HCT116 (cell line): ENCODE results near the gene TNFRSF8. TPM values are rescaled to one million over a fixed set of nuclear protein-coding genes. Genes with fewer than 3 reads are reported as not detected.

Source experiments
- ATAC-seq: fragments of 200-7000 bp; cut with Tn5 transposase; 2 replicates; pipeline ENCODE4 v1.9.1; 2020; ENCODE audit warnings: mild to moderate bottlenecking, moderate library complexity
- BruUV-seq: library from RNA; stranded (reverse); fragments of 400-500 nt; replicated peaks from 2 replicates; lab custom pipeline; 2021; lab: Mats Ljungman, UMichigan
- CTCF ChIA-PET: fragments of 300-600 bp; sonication (Branson Sonifier 250); formaldehyde crosslinking; loops from one replicate; lab custom pipeline; 2021; ENCODE audit warnings: antibody characterized with exemption; lab: Charles Lee
- POLR2A ChIA-PET: fragments of 300-600, 350-600 bp; sonication (Branson Sonifier 250); formaldehyde crosslinking; loops from one replicate; lab custom pipeline; 2021; ENCODE audit warnings: antibody characterized with exemption; lab: Charles Lee
- RAD21 ChIA-PET, 2 experiments: fragments of 300-600 bp; sonication (Branson Sonifier 250); formaldehyde crosslinking; loops; one replicate each; lab custom pipeline; 2023; ENCODE audit warnings: low total read pairs in 2 of 2; ENCODE audit not compliant: uncharacterized antibody in 2 of 2, unreplicated experiment in 2 of 2, low non-redundant PET in 1 of 2; lab: Charles Lee
- DNase-seq: peaks from one replicate; pipeline ENCODE4 v3.0.0-alpha.2; 2010; ENCODE audit warnings: low read depth, low spot score
- H2AFZ ChIP-seq: fragments of 200-600 bp; shearing (Covaris generic), sonication (generic); 2 replicates; pipeline ENCODE4 v1.6.1; 2017; ENCODE audit warnings: low read depth, mixed run types, mixed read lengths, antibody characterized with exemption, low read length; ENCODE audit not compliant: poor library complexity, severe bottlenecking
- H3K27ac ChIP-seq: 2 replicates; pipeline ENCODE4 v1.5.1; 2012; ENCODE audit warnings: low read depth, low read length
- H3K27me3 ChIP-seq: fragments of 200-600 bp; sonication (generic); 2 replicates; pipeline ENCODE4 v1.6.1; 2016; ENCODE audit warnings: mixed run types, low read length, mixed read lengths; ENCODE audit not compliant: insufficient read depth
- H3K36me3 ChIP-seq, 2 experiments: fragments of 200-500 bp in 1 of 2; fragments of 200-600 bp in 1 of 2; sonication (Bioruptor generic) in 1 of 2; sonication (generic) in 1 of 2; 2 replicates each; pipeline versions ENCODE4 v1.5.1 to v1.6.1; 2014 to 2016; ENCODE audit warnings: low read length in 2 of 2, inconsistent platforms in 1 of 2, mixed read lengths in 1 of 2, mixed run types in 1 of 2; ENCODE audit not compliant: insufficient read depth in 2 of 2, control insufficient read depth in 1 of 2
- H3K4me1 ChIP-seq, 2 experiments: fragments of 200-600 bp in 1 of 2; sonication (generic) in 1 of 2; 2 replicates each; pipeline versions ENCODE4 v1.5.1 to v1.6.1; 2012 to 2017; ENCODE audit warnings: low read length in 2 of 2, inconsistent platforms in 1 of 2, mild to moderate bottlenecking in 1 of 2, mixed read lengths in 1 of 2, mixed run types in 1 of 2, moderate library complexity in 1 of 2; ENCODE audit not compliant: insufficient read depth in 2 of 2, control insufficient read depth in 1 of 2
- H3K4me2 ChIP-seq: fragments of 200-600 bp; sonication (generic); 2 replicates; pipeline ENCODE4 v1.6.1; 2017; ENCODE audit warnings: mixed run types, low read length, mixed read lengths
- H3K4me3 ChIP-seq, 2 experiments: fragments of 200-600 bp in 1 of 2; sonication (generic) in 1 of 2; replicated peaks in 1 of 2; 2 replicates each; pipeline ENCODE4 v1.5.1; 2011 to 2016; ENCODE audit warnings: low read length in 2 of 2, control low read depth in 1 of 2, low read depth in 1 of 2, mild to moderate bottlenecking in 1 of 2, mixed read lengths in 1 of 2, mixed run types in 1 of 2
- H3K79me2 ChIP-seq: fragments of 200-600 bp; sonication (generic); 2 replicates; pipeline ENCODE4 v1.6.1; 2017; ENCODE audit warnings: mild to moderate bottlenecking, mixed run types, low read length, moderate library complexity, mixed read lengths; ENCODE audit not compliant: insufficient read depth
- H3K9ac ChIP-seq: fragments of 200-600 bp; sonication (generic); 2 replicates; pipeline ENCODE4 v1.6.1; 2016; ENCODE audit warnings: low read length, mixed read lengths
- H3K9me2 ChIP-seq: fragments of 200-600 bp; sonication (generic), shearing (Covaris generic); 2 replicates; pipeline ENCODE4 v1.6.1; 2017; ENCODE audit warnings: mixed run types, mild to moderate bottlenecking, moderate library complexity; ENCODE audit not compliant: insufficient read depth
- H3K9me3 ChIP-seq, 2 experiments: fragments of 200-500 bp in 1 of 2; fragments of 200-600 bp in 1 of 2; sonication (Bioruptor generic) in 1 of 2; sonication (generic) in 1 of 2; 2 replicates each; pipeline ENCODE4 v1.6.1; 2014 to 2017; ENCODE audit warnings: low read length in 2 of 2, mixed read lengths in 2 of 2, inconsistent platforms in 1 of 2, low read depth in 1 of 2, mild to moderate bottlenecking in 1 of 2, mixed run types in 1 of 2, moderate library complexity in 1 of 2; ENCODE audit not compliant: control insufficient read depth in 1 of 2, insufficient read depth in 1 of 2
- H4K20me1 ChIP-seq: fragments of 200-600 bp; sonication (generic), shearing (Covaris generic); 2 replicates; pipeline ENCODE4 v1.6.1; 2017; ENCODE audit warnings: mixed run types, mild to moderate bottlenecking, moderate library complexity; ENCODE audit not compliant: insufficient read depth
- CBX3 ChIP-seq: IDR thresholded peaks from 2 replicates; pipeline ENCODE4 v1.6.1; 2012; ENCODE audit warnings: low read depth
- CTCF ChIP-seq, 3 experiments: fragments of 200-600 bp in 1 of 3; sonication (generic) in 1 of 3; IDR thresholded peaks in 2 of 3; conservative IDR thresholded peaks in 1 of 3; 2 replicates each; pipeline ENCODE4 v1.5.1; 2012 to 2017; ENCODE audit warnings: low read depth in 2 of 3, low read length in 2 of 3, antibody characterized with exemption in 1 of 3, borderline replicate concordance in 1 of 3, control low read depth in 1 of 3, mild to moderate bottlenecking in 1 of 3, mixed read lengths in 1 of 3, mixed run types in 1 of 3, moderate library complexity in 1 of 3; ENCODE audit not compliant: insufficient read depth in 1 of 3
- EZH2phosphoT487 ChIP-seq: fragments of 200-600 bp; IDR thresholded peaks from 2 replicates; pipeline ENCODE4 v1.6.1; 2018; ENCODE audit warnings: antibody characterized with exemption, borderline replicate concordance
- POLR2A ChIP-seq: IDR thresholded peaks from 2 replicates; pipeline ENCODE4 v1.7.0; 2011; ENCODE audit warnings: borderline replicate concordance; ENCODE audit not compliant: insufficient read depth, insufficient read length; ENCODE audit errors: extremely low read depth
- SIN3A ChIP-seq: IDR thresholded peaks from 2 replicates; pipeline ENCODE4 v1.6.1; 2012; ENCODE audit warnings: low read depth
- SP1 ChIP-seq: IDR thresholded peaks from 2 replicates; pipeline ENCODE4 v1.6.1; 2012; ENCODE audit warnings: low read depth
- TCF7L2 ChIP-seq: IDR thresholded peaks from 2 replicates; pipeline ENCODE4 v1.7.0; 2011; ENCODE audit warnings: borderline replicate concordance, inconsistent platforms; ENCODE audit not compliant: insufficient read depth, insufficient read length; ENCODE audit errors: extremely low read depth
- YY1 ChIP-seq: IDR thresholded peaks from 2 replicates; pipeline ENCODE4 v1.6.1; 2011; ENCODE audit warnings: low read length, low read depth, moderate library complexity, mild to moderate bottlenecking; ENCODE audit not compliant: insufficient replicate concordance; ENCODE audit errors: extremely low read depth
- intact Hi-C: fragments of 100-400 bp; cut with micrococcal nuclease; formaldehyde crosslinking; loops from 2 replicates; pipeline ENCODE4 v1.10.0; 2022
- total RNA-seq: library from RNA; stranded (reverse); gene quantifications from one replicate; pipeline ENCODE4 v1.2.1, GENCODE V29; 2021; ENCODE audit not compliant: unreplicated experiment

TNFRSF8 gene
- total RNA-seq, 1 experiment from 2014 or later = 0.17 TPM

GRCh38 chr1:12107718-12108117 lies 44.6 kb downstream of the TNFRSF8 start:
- no peak overlapping the region for H3K4me3 ChIP-seq

More at GRCh38 chr1:12107718-12108117, 44.6 kb downstream of the TNFRSF8 start:
- intact Hi-C loops = no loop called here
- no peak overlapping the region for H3K27ac ChIP-seq
- ATAC-seq (no peak), DNase-seq (no peak)
- BruUV-seq = no TSS peak
- no peaks in the 10 kb centered on the region for H3K4me1 ChIP-seq
- H3K9me3 ChIP-seq = no peaks in the 10 kb centered on the region
- H2AFZ ChIP-seq = no peak overlapping the region
- TF ChIP-seq CTCF (IDR thresholded peaks at IDR 0.05 in 2 of 3, conservative IDR thresholded peaks at IDR 0.05 in 1 of 3; ENCODE audit: borderline replicate concordance in 1 of 3, insufficient read depth in 1 of 3, low read depth in 2 of 3, low read length in 2 of 3) (no peak), POLR2A (no peak), SIN3A (no peak), YY1 (no peak), SP1 (no peak), EZH2phosphoT487 (no peak), CBX3 (no peak), TCF7L2 (no peak)
- RAD21 ChIA-PET = interaction anchor here in 1 of 2 experiments (0.7 kb wide), 1 partner anchor 224 kb away, joined by 5 read pairs; no protein-coding TSS in a partner anchor
- POLR2A ChIA-PET = no interaction called here
- no peaks in the 10 kb centered on the region for H3K27me3 ChIP-seq
- H3K4me2 ChIP-seq = no peak overlapping the region
- no peaks in the 10 kb centered on the region for H3K9me2 ChIP-seq
- H3K36me3 ChIP-seq = no peaks in the 10 kb centered on the region
- H4K20me1 ChIP-seq = no peaks in the 10 kb centered on the region
- CTCF ChIA-PET = interaction anchor here (1.1 kb wide), 1 partner anchor 92 kb away, joined by 3 read pairs; no protein-coding TSS in a partner anchor
- no peak overlapping the region for H3K9ac ChIP-seq
- H3K79me2 ChIP-seq = no peaks in the 10 kb centered on the region
